PC-9 (cell line): ENCODE measurements around the gene UBE2E2. TPM values are rescaled to one million over a fixed set of nuclear protein-coding genes. Genes with fewer than 3 reads are reported as not detected.

Source experiments
- BruUV-seq: library from RNA; stranded (reverse); fragments of 400-500 nt; replicated peaks from 2 replicates; lab custom pipeline; 2021; lab: Mats Ljungman, UMichigan
- CTCF ChIA-PET: fragments of 300-600 bp; sonication (Branson Sonifier 250); formaldehyde crosslinking; loops from one replicate; lab custom pipeline; 2022; ENCODE audit warnings: antibody characterized with exemption; lab: Charles Lee
- POLR2A ChIA-PET: fragments of 300-600 bp; sonication (Branson Sonifier 250); formaldehyde crosslinking; loops from one replicate; lab custom pipeline; 2022; ENCODE audit warnings: antibody characterized with exemption; ENCODE audit not compliant: unreplicated experiment; lab: Charles Lee
- DNase-seq, 2 experiments: peaks; one replicate each; pipeline versions ENCODE4 v3.0.0 to v3.0.0-alpha.2; 2015 to 2022; ENCODE audit warnings: mixed read lengths in 1 of 2
- H2AFZ ChIP-seq: fragments of 200-600 bp; sonication (generic); 2 replicates; pipeline ENCODE4 v1.8.1; 2017; ENCODE audit warnings: antibody characterized with exemption
- H3F3A ChIP-seq: fragments of 200-600 bp; sonication (generic); 2 replicates; pipeline ENCODE4 v1.8.1; 2017; ENCODE audit warnings: antibody characterized with exemption, mild to moderate bottlenecking, low read depth; ENCODE audit not compliant: insufficient read depth
- H3K27ac ChIP-seq: fragments of 200-600 bp; sonication (generic); 2 replicates; pipeline ENCODE4 v1.6.1; 2016; ENCODE audit warnings: mixed run types
- H3K27me3 ChIP-seq: fragments of 200-600 bp; sonication (generic); 2 replicates; pipeline ENCODE4 v1.6.1; 2016; ENCODE audit warnings: low read depth, mixed run types; ENCODE audit not compliant: insufficient read depth
- H3K36me3 ChIP-seq: fragments of 200-600 bp; sonication (generic); 2 replicates; pipeline ENCODE4 v1.6.1; 2016; ENCODE audit warnings: low read depth, mixed run types
- H3K4me1 ChIP-seq: fragments of 200-600 bp; sonication (generic); replicated peaks from 2 replicates; pipeline ENCODE4 v1.6.1; 2016; ENCODE audit warnings: mixed run types; ENCODE audit not compliant: insufficient read depth
- H3K4me2 ChIP-seq: fragments of 200-600 bp; sonication (generic); 2 replicates; pipeline ENCODE4 v1.6.1; 2017; ENCODE audit warnings: mixed run types
- H3K4me3 ChIP-seq: fragments of 200-600 bp; sonication (generic); 2 replicates; pipeline ENCODE4 v1.6.1; 2016; ENCODE audit warnings: mixed run types
- H3K79me2 ChIP-seq: fragments of 200-600 bp; sonication (generic); 2 replicates; pipeline ENCODE4 v1.6.1; 2017; ENCODE audit warnings: low read depth, mixed run types
- H3K9me2 ChIP-seq: fragments of 200-600 bp; sonication (generic); 2 replicates; pipeline ENCODE4 v1.8.1; 2017; ENCODE audit warnings: mild to moderate bottlenecking; ENCODE audit not compliant: insufficient read depth
- H3K9me3 ChIP-seq: fragments of 200-600 bp; sonication (generic); 2 replicates; pipeline ENCODE4 v1.8.1; 2016; ENCODE audit warnings: low read depth; ENCODE audit not compliant: insufficient read depth
- H4K20me1 ChIP-seq: fragments of 200-600 bp; sonication (generic); 2 replicates; pipeline ENCODE4 v1.8.1; 2017; ENCODE audit not compliant: insufficient read depth
- EZH2 ChIP-seq: fragments of 200-600 bp; sonication (generic); IDR thresholded peaks from 2 replicates; pipeline ENCODE4 v1.8.0; 2017; ENCODE audit warnings: antibody characterized with exemption, low read depth
- intact Hi-C: fragments of 100-400 bp; cut with micrococcal nuclease; formaldehyde crosslinking; loops from one replicate; pipeline ENCODE4 v1.10.0; 2022; ENCODE audit not compliant: unreplicated experiment
- total RNA-seq: library from RNA; stranded (reverse); gene quantifications from 2 replicates; pipeline ENCODE4 v1.2.3, GENCODE V29; 2021
- TF ChIP-seq, protein P1 (sequence below): fragments of 200-600 bp; sonication (generic); conservative IDR thresholded peaks from 2 replicates; pipeline ENCODE4 v1.6.1; 2017; ENCODE audit warnings: mixed run types, antibody characterized with exemption, mild to moderate bottlenecking, moderate library complexity

The UBE2E2 gene
- total RNA-seq, 1 experiment from 2014 or later = 48.7 TPM

DNA sequence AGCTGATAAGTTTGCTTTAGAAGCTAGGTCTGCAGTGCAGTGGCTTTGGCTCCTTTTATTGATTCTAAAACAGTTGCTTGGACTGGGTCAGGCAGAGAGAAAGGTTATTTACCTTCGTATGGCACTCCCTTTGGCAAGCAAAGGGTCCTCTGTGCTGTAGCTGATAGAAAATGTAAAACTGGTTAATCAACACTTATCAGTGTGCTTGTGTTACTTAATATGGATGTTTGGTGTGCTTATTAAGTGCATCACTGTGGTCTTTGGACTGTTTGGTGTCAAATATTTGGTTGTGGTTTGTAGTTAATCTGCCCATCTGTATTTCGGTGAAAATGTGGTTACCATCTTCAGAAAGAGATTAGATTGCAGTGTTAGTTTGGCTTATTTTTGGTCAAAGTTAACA is 16.0 kb downstream of the UBE2E2 start:
- no peak overlapping the region for H3K27ac ChIP-seq
- no peak for TF ChIP-seq EZH2
- TF ChIP-seq, protein P1, sequence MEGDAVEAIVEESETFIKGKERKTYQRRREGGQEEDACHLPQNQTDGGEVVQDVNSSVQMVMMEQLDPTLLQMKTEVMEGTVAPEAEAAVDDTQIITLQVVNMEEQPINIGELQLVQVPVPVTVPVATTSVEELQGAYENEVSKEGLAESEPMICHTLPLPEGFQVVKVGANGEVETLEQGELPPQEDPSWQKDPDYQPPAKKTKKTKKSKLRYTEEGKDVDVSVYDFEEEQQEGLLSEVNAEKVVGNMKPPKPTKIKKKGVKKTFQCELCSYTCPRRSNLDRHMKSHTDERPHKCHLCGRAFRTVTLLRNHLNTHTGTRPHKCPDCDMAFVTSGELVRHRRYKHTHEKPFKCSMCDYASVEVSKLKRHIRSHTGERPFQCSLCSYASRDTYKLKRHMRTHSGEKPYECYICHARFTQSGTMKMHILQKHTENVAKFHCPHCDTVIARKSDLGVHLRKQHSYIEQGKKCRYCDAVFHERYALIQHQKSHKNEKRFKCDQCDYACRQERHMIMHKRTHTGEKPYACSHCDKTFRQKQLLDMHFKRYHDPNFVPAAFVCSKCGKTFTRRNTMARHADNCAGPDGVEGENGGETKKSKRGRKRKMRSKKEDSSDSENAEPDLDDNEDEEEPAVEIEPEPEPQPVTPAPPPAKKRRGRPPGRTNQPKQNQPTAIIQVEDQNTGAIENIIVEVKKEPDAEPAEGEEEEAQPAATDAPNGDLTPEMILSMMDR = no peak
- peaks cover 71% of the 10 kb centered on the region for H3K79me2 ChIP-seq
- intact Hi-C loops = no loop called here
- H3K9me3 ChIP-seq = no peaks in the 10 kb centered on the region
- peaks cover 26% of the 10 kb centered on the region for H4K20me1 ChIP-seq
- H3F3A ChIP-seq = 0 out of 2 replicates have a peak, but pooled peaks cover 13% of the 10 kb centered on the region
- ChIA-PET POLR2A (interaction anchor here (0.6 kb wide), 1 partner anchor 393 kb away, joined by 9 read pairs; no protein-coding TSS in a partner anchor), CTCF (no interaction called here)
- no peaks in the 10 kb centered on the region for H3K27me3 ChIP-seq
- BruUV-seq = no TSS peak
- peaks cover 12% of the 10 kb centered on the region for H3K4me1 ChIP-seq
- no peaks in the 10 kb centered on the region for H3K9me2 ChIP-seq
- DNase-seq = peak in 1 of 2 experiments; percentile 75
- no peak overlapping the region for H3K4me3 ChIP-seq
- peak overlapping the region; percentile 29 for H3K4me2 ChIP-seq
- no peak overlapping the region for H2AFZ ChIP-seq
- no peaks in the 10 kb centered on the region for H3K36me3 ChIP-seq

DNA sequence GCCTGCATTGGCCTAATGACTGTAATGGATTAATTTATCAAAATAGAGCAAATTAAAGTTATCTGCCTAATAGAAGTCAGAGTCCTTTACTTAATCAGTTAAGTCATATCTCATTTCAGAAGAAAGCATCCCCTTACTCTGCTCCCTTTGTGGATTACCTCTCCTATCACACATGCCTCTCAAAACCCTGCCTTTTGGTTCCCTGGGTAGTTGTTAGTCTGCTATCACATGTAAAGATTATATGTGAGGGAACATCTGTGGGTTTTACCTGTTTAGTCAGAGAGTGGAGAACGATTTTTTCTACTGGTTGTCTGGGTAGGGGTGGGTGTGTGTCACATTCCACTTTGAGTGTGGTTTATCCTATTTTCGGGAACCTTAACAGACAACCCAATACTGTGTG is 16.4 kb downstream of the UBE2E2 start:
- ChIA-PET CTCF (no interaction called here), POLR2A (no interaction called here)
- Histone ChIP-seq H3K4me2 (peak overlapping the region; percentile 29), H3F3A (0 out of 2 replicates have a peak, but pooled peaks cover 13% of the 10 kb centered on the region), H3K79me2 (peaks cover 73% of the 10 kb centered on the region), H3K4me3 (no peak overlapping the region), H3K36me3 (no peaks in the 10 kb centered on the region), H3K9me3 (no peaks in the 10 kb centered on the region), H3K27me3 (no peaks in the 10 kb centered on the region), H3K27ac (no peak overlapping the region), H3K9me2 (no peaks in the 10 kb centered on the region), H4K20me1 (peaks cover 22% of the 10 kb centered on the region), H3K4me1 (peaks cover 12% of the 10 kb centered on the region), H2AFZ (no peak overlapping the region)
- DNase-seq = no peak
- intact Hi-C loops = no loop called here
- BruUV-seq = no TSS peak
- TF ChIP-seq, protein P1 = no peak
- TF ChIP-seq EZH2 = no peak

DNA sequence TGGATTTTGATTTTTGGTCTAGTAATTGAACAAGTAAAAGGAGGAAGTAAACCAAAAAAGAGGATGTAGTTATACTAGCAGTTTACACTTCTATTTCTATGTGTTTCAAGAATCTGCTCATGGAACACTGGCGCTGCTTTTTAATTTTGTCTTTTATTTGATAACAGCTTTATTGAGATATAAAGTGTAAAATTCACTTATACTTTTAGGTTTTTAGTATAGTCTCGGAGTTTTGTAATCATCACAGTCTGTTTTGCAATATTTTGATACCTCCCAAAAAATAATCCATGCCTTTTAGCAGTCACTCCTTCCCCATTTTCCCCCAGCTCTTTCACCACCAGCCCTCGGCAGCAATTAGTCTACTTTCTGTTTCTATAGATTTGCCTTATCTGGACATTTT is 18.0 kb downstream of the UBE2E2 start:
- Histone ChIP-seq H3F3A (0 out of 2 replicates have a peak, but pooled peaks cover 13% of the 10 kb centered on the region), H2AFZ (no peak overlapping the region), H3K79me2 (peaks cover 76% of the 10 kb centered on the region), H3K27me3 (no peaks in the 10 kb centered on the region), H3K4me2 (no peak overlapping the region), H3K4me3 (no peak overlapping the region), H3K9me2 (no peaks in the 10 kb centered on the region), H3K27ac (no peak overlapping the region), H4K20me1 (peaks cover 22% of the 10 kb centered on the region), H3K9me3 (0 out of 2 replicates have a peak, but pooled peaks cover 6% of the 10 kb centered on the region), H3K36me3 (no peaks in the 10 kb centered on the region), H3K4me1 (peaks cover 12% of the 10 kb centered on the region)
- intact Hi-C loops = no loop called here
- ChIA-PET CTCF (no interaction called here), POLR2A (interaction anchor here (0.6 kb wide), 1 partner anchor 814 kb away, joined by 7 read pairs; no protein-coding TSS in a partner anchor)
- no TSS peak for BruUV-seq
- no peak for DNase-seq
- no peak for TF ChIP-seq EZH2
- TF ChIP-seq, protein P1 = no peak
